ENCODE measurements around the gene TBC1D22A.

TBC1D22A gene

DNA sequence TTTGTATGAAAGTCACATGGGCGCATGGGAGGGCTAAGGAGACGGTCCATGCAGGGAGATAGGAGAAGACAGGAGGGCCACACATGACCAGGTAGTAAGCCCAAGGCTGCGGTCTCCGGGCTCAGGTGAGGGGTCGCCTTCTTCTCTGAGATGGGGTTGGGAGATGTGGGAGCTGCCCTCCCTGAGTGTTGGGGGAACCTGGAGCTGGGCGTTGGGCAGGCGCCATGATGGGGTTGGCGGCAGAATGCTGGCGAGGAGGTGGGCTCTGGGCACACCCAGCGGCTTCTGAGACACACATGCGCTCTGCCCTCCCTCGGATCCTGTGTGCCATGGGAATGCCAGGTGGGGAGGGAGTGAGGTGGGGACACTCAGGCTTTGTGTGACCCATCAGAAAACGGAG is 254.8 kb downstream of the TBC1D22A start:
- no peak for DNase-seq (ENCODE audit: insufficient read length, low spot score)
- no peak for FAIRE-seq

DNA sequence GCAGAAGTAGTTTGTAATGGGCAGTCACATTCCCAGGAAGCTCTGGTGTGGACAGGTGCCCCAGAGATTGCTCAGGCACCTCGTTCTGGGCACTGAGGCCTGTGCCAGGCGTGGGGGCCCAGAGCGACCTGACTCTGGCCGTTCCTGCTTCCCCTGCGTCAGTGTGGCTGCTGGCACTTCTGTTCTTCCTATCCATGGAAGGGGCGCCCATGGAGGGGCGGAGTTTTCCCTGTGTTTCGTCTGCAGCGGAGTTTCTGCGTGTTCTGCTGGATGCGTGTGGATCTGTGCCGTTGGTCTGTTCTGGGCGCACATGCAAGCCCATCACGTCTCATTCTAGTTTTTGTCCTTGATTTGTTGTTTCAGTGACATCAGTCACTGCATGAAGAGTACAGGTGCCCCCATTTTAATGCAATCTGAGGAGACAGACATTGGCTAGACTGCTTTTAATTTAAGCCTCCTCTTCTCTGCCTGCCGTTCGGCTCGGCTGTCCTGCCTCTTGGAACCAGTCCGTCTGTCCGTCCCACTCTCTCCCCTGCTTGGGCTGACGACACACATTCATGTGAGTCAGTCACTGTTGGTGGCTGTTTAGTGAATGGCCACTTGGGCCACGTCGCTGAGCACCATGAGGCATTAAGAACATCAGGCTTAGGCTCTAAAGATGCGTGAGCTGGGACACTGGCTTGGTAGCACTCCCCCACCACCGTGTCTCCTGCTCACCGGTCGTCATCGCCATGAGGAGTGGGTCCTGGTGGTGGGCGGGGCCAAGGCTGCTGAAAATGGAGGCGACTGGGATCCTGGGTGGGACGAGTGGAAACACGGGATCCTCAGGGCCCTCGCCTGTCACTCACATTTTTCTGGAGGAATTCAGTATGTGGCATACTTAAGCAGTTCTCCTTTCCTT is 255.8 kb downstream of the TBC1D22A start:
- DNase-seq (ENCODE audit: insufficient read length, low spot score) (no peak), FAIRE-seq (no peak)

DNA sequence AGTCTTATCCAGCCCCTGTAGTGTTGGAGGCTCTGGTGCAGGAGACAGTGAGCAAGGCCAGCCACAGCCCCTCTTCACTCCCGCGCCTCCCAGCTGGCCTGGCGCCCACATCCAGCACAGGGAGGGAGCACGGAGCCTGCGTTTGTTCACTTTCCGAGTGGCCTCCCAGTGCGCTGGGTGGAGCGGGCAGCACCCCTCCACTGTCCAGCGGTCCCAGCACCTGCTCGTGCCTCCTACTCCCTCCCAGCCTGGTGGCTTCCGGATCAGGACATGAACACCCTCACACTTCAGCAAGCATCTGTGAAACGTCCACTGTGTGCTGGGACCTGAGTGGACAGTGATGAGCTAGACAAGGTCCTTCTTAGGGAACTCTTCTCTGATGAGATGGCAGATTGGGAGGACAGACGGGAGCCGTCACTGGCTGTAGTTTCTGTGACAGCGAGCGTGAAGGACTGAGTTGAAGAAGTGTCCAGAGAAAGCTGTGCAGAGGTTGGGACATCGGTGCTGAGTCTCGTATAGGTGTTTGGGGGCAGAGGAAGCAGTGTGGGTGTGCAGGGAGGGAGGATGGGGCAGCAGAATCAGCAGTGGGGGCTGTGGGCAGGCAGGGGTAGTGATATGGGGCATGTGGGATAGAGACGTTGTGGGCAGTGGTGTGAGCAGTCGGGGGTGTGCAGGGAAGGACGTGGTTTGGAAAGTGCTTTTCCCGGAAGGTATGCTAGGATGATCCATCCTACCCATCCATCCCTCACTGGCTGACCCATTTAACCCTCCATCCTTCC is 256.8 kb downstream of the TBC1D22A start:
- DNase-seq (ENCODE audit: insufficient read length, low spot score) (no peak), FAIRE-seq (no peak)

DNA sequence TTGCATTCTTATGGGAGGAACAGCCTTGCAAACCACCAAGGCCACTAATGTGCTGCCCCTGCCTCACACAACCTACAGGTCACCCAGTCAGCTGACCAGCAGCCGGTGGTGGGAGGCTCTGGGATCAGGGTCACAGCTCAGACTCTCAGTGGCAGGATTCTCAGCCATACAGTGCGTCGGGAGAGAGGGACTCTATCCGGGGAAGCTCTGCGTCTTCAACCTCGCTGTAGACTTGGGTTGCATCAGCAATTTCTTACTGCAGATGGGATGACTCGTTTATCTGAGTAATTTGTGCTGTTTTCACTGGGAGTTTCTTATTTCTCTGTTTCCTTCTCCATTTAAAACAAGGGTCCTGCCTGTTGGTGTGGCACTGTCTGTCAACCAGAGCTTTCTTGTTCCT is 257.7 kb downstream of the TBC1D22A start:
- no peak for DNase-seq (ENCODE audit: insufficient read length, low spot score)
- FAIRE-seq: no peak

DNA sequence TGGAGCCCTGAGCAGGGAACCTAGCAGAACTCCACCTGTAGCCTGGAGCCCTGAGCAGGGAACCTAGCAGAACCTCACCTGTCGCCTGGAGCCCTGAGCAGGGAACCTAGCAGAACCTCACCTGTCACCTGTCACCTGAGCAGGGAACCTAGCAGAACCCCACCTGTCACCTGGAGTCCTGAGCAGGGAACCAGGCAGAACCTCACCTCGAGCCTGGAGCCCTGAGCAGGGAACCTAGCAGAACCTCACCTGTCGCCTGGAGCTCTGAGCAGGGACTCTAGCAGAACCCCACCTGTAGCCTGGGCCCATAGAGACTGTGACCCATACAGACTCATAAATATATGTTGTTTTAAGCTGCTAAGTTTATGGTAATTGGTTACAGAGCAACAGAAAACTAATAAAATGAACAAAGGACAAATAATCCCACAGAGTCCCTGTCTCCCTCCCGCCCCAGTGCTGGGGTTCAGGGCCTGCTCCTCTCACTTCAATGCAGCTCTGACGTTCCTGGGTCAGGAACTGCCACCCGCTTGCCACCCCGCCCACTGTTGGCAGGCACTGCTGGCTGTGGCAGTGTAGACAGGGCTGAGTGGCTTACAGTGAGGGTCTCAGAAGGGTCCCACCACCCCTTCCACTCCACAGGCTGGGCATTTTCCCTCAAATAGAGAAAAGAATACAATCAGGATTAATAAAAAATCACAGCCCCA is 259.1 kb downstream of the TBC1D22A start:
- no peak for DNase-seq (ENCODE audit: insufficient read length, low spot score)
- no peak for FAIRE-seq

DNA sequence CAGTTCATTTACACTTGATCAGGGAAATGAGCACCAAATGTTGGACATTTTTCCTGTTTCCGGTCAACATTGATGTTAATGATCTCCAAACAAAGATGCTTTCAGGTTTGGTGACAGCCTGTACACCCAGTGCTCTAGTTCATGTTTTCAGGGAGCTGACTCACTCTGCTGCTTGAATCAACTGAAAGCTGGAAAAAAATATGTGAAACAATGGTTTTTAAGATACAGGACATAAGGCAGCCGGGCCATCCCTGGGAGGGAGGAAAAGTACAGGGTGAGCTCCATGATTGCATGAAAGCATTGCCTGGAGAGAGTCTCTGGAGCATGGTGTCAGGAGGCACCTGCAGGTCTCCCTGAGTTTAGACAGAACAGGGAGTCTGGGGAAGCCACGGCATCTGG is 259.6 kb downstream of the TBC1D22A start:
- DNase-seq (ENCODE audit: insufficient read length, low spot score) (no peak), FAIRE-seq (no peak)

DNA sequence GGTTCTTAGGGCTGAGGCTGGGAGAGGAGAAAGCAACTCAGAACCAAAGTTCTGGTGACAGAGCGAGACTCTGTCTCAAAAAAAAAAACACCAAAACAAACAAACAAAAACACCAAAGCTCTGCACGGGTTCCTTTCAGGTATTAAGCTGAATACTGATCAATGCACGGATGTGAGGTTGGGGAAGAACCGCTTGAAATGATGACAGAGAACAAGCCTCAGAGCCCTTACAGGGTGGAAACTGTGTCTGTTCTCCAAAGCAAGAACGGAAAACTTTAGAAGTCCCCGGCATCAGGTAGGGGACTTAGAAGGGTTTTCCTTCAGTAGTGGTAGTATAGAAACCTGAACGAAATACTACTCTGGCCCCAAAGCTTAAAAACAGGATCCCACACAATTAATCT is 260.0 kb downstream of the TBC1D22A start:
- DNase-seq (ENCODE audit: insufficient read length, low spot score) (no peak), FAIRE-seq (no peak)

DNA sequence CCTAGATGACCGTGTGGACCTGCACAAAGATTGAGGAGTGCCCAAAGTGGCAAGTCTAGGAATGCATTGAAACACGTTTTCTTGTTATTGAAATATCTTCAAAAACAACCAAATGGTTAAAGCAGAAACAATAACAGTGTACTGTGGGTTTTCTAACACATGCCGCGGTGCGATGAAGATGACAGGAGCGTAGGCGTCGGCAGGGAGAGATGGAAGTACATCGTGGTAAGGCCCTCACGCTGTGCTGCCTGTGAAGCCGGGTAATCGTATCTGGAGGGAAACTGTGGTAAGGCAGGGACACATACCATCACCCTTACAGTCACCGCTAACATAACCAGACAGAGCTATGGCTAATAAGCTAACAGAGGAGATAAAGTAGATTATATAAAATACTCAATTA is 261.4 kb downstream of the TBC1D22A start:
- no peak for FAIRE-seq
- DNase-seq (ENCODE audit: insufficient read length, low spot score): no peak

DNA sequence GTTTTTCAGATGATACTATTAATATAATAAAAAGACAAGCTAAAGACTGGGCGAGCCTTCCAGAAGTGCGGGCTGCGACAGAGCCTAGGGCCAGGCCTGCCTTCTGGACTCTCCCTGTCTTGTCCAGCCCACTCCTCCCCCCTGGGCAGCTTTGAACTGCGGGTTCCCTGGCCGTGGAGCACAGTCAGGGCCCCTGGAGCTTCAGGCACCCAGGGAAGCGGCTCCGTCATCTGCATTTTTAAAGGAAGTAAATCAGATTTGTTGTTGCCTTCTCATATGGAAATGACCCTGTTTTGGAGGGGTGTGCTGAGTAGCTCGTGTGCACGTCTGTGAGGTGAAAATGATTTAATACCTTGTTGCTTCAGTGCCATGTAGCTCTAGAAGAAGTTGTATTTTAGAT is 265.3 kb downstream of the TBC1D22A start:
- DNase-seq (ENCODE audit: insufficient read length, low spot score): no peak
- no peak for FAIRE-seq

DNA sequence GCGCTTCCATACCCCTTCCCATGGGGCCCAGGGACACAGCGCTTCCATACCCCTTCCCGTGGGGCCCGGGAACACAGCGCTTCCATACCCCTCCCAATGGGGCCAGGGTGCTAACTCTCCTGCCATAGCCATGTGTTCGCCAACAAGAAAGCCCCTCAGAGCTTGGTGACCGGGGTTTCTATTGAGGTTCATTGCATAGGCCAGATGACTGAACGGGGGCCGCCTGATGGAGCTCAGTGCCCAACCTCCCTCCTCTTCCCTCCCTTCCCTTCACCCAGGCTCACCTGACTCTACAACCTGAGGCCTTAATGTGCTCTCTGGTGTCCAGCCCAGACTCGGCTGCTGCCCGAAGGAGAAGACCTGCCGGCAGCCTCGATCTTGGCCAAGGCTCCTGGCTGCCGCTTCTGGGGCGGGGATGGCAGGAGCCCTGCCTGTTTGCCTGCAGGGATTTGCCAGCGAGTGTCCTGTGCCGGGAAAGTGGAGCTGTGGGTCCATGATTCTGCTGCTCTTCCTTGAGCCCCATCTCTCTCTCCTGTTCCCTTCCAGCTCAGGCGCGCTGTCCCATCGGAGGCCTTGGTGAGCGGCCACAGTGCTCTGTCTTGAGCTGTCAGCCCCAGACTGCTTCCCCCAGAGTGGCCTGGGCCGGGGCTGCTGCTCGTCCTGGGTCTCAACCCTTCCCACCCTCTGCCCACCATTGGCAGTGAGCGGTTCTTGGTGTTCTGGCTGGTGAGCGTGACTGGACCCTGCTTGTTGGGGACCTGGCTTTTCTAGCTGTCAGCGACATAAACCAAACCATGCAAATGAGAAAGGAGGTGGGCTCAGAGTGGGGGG is 267.0 kb downstream of the TBC1D22A start:
- no peak for DNase-seq (ENCODE audit: insufficient read length, low spot score)
- no peak for FAIRE-seq

DNA sequence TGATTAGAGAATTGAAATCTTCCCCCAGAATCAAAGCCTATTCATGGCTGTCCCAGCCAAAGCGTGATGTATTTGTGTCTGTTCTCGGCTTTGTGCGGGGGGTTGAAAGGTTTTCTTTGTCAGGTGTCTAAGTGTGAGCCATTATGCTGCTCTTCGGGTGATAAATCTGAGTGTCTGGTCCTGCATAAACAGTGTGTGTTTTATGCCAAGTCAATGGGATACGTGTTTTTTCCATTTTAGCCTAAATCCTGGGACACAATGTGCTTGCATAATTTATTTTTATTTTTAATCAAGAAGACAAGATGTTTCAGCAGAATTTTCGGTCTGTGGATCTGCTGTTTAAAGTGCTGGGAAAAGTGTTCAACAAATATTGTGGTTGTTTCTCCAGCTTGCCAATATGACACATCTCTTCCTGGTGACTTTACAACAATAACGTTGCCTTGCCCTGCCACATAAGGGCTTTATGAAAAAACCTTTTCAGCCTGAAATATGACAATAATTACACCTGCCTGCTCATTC is 267.8 kb downstream of the TBC1D22A start:
- DNase-seq (ENCODE audit: insufficient read length, low spot score) (no peak), FAIRE-seq (no peak)

DNA sequence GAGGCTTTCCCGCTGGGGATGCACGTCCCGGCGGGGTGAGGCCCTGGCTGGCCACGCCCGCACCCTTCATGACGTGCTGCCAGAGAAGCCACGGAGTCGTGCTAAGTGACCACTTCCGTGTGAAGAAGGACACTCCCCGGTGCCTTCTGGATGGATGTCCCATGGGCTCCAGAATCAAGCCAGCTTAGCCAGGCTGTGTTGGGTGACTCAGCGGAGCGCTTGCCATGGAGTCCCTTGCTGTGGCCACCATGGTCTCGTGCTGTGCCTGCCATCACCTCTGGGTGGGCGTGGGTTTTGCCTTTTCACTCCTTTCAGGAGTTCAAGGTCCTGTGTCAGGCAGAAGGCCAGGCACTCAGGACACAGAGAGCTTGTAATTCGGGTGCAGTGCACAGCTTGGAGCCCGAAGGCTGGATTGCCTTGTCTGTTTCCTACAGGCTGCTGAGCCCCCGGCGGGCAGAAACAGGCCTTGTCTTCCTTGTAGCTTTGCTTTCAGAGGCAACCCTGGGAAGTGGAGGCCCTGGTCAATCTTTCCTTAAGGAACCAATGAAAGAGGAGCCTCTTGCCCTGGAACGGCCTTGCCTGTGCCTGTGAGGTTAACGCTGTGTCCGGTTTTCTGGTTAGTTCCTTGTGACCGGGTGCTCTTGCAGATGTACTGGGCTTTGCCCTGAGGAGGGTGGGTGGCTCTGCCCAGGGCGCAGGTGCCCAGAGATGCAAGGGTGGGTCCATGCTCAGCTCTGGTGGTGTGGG is 268.6 kb downstream of the TBC1D22A start:
- no peak for FAIRE-seq

DNA sequence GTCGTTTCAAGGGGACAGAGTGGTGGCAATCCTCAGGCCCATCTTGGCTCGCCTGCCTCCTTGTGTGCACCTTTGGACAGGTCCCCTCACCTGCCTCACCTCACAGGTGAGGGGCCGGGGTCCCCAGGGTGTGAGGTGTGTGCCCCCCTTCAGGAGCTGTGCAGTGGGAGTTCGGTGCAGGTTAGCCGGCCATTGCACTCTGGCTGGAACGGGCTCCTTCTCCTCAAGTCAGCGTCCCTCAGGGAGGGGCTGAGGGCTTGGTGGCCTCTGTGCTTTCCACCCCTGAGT is 269.1 kb downstream of the TBC1D22A start:
- DNase-seq (ENCODE audit: insufficient read length, low spot score): no peak
- no peak for FAIRE-seq

More for the DNA sequence above, 268.6 kb downstream of the TBC1D22A start:
- no peak for DNase-seq (ENCODE audit: insufficient read length, low spot score)

DNA sequence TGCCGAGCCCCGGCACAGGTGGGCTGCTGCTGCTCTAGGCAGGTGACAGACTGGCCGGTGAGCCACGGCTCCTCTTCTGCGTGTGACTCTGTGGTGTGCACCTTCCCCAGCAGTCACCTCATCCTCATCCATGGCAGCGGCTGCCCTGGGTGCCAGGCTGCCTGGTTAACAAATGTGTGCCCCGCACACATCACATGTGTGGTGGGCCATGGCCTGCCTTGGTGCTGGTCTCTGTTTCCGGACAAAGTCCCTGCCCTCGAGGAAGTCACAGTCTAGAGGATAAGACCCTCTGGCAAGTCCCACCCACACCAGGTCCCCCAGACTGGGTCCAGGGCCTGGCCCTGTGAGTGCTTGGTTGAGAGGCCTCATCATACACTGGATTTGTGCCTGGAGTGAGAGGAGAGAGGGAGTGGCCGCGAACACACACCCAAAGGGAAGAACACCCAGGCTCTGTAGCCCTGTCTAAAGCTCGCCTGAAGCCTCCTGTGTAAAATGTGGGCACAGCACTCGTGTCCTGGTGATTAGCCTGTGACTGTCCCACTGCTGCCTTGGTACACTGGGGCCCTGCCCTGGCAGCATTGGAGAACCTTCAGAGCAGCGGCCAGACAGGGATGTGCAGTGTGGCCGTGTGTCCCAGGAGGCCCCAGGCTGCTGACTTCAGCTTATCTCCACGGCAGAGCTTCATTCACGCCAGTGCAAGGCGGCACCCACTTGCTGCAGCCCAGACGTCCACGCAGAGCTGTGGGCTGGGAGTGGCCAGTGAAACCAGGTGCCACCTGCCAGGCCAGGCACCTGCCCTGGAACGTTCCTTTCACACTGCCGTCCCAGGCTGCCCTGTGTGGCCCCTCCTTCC is 269.9 kb downstream of the TBC1D22A start:
- FAIRE-seq: no peak

DNA sequence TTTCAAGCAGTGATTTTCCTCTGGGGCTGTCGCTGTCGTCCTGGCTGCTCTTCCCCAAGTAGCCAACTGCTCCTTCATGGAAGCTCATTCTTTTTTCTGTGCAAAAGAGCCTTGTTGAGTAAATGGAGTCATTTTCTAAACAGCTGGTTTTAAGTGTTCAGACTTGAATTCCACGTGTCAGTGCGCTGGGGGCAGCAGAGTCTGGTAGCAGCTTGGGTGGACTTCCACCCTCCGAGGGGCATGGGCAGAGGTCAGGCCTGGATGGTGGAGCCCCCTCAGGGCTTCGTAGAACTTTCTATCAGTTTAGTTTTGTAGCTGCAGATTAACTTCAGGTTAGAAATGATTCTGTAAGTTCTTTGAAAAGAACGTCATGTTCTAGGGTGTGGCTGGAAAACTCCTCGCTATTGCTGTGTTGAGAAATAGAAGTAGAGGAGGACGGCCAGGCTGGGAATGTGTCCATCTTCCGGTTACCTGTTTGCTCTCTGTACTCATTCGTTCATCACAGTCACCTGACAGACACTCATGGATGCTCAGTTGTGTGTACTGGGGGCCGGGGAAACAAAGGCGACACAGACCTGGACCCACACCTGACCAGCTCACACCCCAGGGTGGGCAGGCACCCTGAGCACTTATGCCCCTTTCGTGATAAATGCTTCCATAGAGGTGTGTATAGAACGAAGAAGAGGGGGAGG is 270.7 kb downstream of the TBC1D22A start:
- FAIRE-seq: no peak
- no peak for DNase-seq (ENCODE audit: insufficient read length, low spot score)

More for the DNA sequence above, 269.9 kb downstream of the TBC1D22A start:
- DNase-seq (ENCODE audit: insufficient read length, low spot score): no peak

DNA sequence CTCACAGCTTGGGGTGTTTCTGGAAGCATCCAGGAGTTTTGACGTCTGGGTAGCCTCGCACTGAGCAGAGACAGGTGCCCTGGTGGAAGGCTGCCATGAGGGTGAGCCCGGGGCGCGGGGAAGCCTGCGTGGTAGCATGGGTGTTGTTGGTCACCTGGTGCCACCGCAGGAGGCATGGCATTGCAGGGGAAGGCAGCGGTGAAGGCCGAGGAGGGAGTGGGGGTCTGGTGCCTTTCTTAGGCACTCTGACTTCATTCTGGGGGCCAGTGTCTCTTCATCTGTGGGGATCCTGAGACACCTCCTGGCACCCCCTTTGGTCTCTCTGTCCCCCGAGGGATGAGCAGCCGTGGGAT is 271.2 kb downstream of the TBC1D22A start:
- no peak for FAIRE-seq
- no peak for DNase-seq (ENCODE audit: insufficient read length, low spot score)

DNA sequence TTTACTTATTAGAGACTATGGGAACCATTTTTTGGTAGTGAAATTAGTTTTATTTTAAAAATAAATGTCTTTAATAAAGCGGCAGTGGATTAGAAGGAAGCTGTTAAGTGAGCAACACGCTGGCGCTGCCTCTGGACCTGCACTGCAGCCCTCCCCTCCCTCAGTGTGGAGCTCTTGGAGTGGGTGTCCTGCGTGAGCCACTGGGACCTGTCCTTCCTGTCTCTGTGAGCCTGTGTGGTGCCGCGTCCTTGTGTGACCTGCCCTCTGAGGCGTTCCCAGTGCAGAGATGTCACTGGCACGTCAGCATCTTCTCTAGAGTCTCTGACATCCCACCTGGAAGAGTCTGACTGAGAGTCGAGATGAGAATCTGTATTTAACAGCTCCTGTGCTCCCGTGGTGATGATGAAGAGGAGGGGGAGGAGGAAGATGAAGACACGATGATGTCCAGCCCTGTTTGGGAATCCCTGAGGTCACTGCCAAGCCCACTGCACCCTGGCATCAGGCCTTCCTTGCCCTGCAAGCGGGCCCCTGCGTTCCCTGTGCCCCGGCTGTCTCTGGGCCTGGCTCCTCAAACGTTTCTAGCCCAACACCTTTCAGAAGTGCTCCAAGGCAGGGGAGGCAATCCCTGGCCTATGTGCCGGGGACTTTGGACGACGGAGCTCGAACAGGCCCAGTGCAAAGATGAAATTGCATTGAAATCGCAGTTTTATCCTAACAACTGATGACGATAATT is 271.8 kb downstream of the TBC1D22A start:
- FAIRE-seq: no peak
- no peak for DNase-seq (ENCODE audit: insufficient read length, low spot score)

All from HTR-8/SVneo (cell line).